HEK293T (cell line): ENCODE data around the gene MACROD2.

ENCODE experiments used
- BHLHE40 ChIP-seq: fragments of 450-650 bp; IDR thresholded peaks from 2 replicates; pipeline ENCODE4 v1.6.1; 2016; ENCODE audit warnings: mild to moderate bottlenecking, moderate library complexity, borderline replicate concordance
- CTBP1 ChIP-seq: fragments of 450-650 bp; IDR thresholded peaks from 2 replicates; pipeline ENCODE4 v1.6.1; 2016; ENCODE audit warnings: borderline replicate concordance
- ELF4 ChIP-seq: fragments of 450-650 bp; IDR thresholded peaks from 2 replicates; pipeline ENCODE4 v1.6.1; 2017; ENCODE audit warnings: antibody characterized with exemption
- FOXA1 ChIP-seq: fragments of 450-650 bp; IDR thresholded peaks from 2 replicates; pipeline ENCODE4 v1.6.1; 2016; ENCODE audit warnings: mild to moderate bottlenecking
- FOXK2 ChIP-seq: fragments of 450-650 bp; IDR thresholded peaks from 2 replicates; pipeline ENCODE4 v1.6.1; 2016; ENCODE audit warnings: mild to moderate bottlenecking
- LEF1 ChIP-seq: fragments of 450-650 bp; IDR thresholded peaks from 2 replicates; pipeline ENCODE4 v1.6.1; 2017; ENCODE audit warnings: mild to moderate bottlenecking, borderline replicate concordance
- SP1 ChIP-seq: fragments of 450-650 bp; IDR thresholded peaks from 2 replicates; pipeline ENCODE4 v1.6.1; 2017
- SUZ12 ChIP-seq: fragments of 450-650 bp; IDR thresholded peaks from 2 replicates; pipeline ENCODE4 v1.6.1; 2016; ENCODE audit warnings: mild to moderate bottlenecking
- TARDBP ChIP-seq: fragments of 450-650 bp; IDR thresholded peaks from 2 replicates; pipeline ENCODE4 v1.6.1; 2016
- ZNF384 ChIP-seq: fragments of 450-650 bp; IDR thresholded peaks from 2 replicates; pipeline ENCODE4 v1.6.1; 2016
- TF ChIP-seq, protein P1 (sequence below): fragments of 450-650 bp; IDR thresholded peaks from 2 replicates; pipeline ENCODE4 v1.6.1; 2016

DNA sequence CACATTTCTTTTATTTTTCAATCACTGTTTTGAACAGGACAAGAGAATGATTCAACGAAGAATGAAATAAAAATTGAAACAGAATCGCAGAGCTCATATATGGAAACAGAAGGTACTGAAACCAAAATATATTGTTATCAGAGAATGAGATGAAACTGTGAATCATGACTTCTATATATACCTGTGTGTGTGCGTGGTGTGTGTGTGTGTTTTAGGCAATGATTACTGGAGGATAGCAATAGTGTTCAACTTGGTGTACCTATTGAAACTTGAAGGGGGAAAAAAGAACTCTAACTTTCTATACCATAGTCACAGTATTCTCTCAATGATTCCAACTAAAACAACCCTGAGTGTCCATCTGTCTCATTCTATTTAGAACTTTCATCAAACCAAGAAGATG is 1991.4 kb downstream of the MACROD2 start:
- TF ChIP-seq BHLHE40, result no peak
- no peak for TF ChIP-seq TARDBP
- no peak for TF ChIP-seq ELF4
- TF ChIP-seq SP1, result no peak
- no peak for TF ChIP-seq ZNF384
- no peak for TF ChIP-seq FOXK2
- no peak for TF ChIP-seq LEF1
- TF ChIP-seq, protein P1, sequence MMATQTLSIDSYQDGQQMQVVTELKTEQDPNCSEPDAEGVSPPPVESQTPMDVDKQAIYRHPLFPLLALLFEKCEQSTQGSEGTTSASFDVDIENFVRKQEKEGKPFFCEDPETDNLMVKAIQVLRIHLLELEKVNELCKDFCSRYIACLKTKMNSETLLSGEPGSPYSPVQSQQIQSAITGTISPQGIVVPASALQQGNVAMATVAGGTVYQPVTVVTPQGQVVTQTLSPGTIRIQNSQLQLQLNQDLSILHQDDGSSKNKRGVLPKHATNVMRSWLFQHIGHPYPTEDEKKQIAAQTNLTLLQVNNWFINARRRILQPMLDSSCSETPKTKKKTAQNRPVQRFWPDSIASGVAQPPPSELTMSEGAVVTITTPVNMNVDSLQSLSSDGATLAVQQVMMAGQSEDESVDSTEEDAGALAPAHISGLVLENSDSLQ, result no peak
- no peak for TF ChIP-seq CTBP1
- TF ChIP-seq SUZ12, result no peak
- no peak for TF ChIP-seq FOXA1
